HG03039 (cell line): Measurements from ENCODE around the gene ORM2.
"Not testable (repeated sequence)": the region's sequence is repeated elsewhere in the genome, so short reads cannot be mapped to it uniquely, and the experiment has no call there.

Experiments used
- ATAC-seq: cut with Tn5 transposase; IDR thresholded peaks from one replicate; pipeline ENCODE4 v1.9.1; 2021; ENCODE audit warnings: mild to moderate bottlenecking, moderate library complexity; ENCODE audit not compliant: unreplicated experiment

Gene ORM2

DNA sequence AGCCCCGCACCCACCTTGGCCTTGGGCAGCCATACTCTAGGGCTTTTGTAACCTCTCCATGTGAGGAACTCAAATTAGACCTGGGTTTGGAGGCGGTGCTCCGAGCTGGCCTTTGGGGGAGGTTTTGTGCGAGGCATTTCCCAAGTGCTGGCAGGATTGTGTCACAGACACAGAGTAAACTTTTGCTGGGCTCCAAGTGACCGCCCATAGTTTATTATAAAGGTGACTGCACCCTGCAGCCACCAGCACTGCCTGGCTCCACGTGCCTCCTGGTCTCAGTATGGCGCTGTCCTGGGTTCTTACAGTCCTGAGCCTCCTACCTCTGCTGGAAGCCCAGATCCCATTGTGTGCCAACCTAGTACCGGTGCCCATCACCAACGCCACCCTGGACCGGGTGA, at the start of gene ORM2:
Gene ORM2, plus strand, starts transcription at position 245 of the 398 bp plus-strand sequence. Its CDS starts 36 bp downstream, at position 281.
- not testable (repeated sequence) for ATAC-seq

GRCh38 chr9:114280636-114281472, 48.8 kb upstream of the ORM2 start:
- no peak for ATAC-seq

DNA sequence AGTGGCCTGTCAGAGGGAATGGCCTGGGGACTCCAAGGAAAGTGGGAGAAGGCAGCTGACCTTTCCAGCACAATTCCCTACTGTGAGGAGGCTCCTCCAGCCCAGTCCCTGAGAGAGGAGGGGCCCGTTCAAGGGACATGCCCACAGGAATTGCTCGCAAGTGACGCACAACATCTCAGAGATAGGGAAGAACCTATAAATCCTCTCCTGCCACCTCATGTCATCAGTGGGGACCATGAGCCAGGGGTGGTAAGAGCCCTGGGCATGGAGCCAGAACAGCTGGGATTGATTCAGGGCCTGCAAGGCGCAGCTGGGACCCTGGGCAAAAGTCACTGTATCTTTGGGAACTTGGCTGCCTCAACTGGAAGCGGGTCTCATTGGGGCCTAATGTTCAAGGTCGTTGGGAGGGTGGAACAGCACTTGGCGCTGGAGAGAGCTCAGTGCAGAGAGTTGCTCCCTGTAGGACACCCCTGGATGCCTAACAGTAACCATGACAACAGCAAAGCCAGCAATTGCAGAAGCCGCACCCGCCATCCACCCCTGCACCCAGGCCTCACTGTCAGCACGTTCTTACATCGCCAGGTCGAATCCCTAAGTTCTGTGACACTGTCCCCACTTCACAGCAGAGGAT, 48.1 kb upstream of the ORM2 start:
- no peak for ATAC-seq

DNA sequence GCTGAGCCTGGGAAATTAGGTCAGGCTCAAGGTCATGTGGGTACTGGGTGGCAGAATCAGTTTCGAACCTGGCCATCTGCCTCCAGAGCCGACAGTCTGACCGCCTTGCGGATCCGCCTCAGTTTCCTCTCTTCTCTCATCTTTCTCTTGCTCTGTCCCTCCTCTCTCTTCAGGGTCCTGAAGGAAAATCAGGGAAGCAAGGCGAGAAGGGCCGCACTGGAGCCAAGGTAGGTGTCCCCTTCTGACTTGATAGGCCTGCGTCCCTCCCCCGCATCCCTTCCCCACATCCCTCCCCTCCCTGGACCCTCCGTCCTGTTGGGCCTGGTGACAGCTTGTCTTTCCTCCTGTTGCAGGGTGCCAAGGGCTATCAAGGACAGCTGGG, 47.6 kb upstream of the ORM2 start:
- no peak for ATAC-seq

DNA sequence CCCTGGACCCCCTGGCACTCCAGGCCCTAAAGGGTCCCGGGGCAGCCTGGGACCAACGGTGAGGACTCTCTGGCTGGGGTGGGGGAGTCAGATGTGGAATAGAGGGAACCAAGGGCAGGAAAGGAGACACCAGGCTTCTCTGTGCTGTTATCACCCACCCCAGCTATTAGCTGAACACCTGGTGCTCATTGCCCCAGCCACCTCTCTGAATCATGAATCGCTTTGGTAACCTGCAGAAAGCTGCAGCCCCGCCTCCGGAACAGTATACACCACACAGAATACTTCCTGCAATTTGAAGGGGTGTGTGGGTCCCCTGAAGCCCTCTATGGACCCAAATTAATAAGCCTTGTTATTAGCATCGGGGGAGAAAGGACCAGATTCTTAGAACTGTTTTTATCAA, 47.2 kb upstream of the ORM2 start:
- no peak for ATAC-seq

DNA sequence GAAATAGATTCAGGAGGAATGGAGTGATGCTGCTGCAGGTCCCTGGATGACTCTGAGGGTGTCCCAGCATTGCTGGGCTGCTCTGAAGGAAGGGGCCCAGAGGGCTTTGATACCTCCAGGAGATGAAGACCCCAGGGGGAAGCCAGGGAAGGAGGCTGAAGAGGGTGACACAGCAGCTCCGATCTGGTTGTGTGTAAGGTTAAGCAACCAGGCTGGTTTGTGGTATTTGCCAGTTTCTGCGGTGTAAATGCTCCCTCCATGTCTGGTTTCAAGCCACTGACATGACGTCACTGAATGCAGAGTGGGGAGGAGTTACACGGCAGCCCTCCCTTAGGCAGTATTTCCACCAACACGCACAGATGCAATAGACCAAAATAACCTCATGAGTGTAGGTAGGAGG, 46.7 kb upstream of the ORM2 start:
- no peak for ATAC-seq

DNA sequence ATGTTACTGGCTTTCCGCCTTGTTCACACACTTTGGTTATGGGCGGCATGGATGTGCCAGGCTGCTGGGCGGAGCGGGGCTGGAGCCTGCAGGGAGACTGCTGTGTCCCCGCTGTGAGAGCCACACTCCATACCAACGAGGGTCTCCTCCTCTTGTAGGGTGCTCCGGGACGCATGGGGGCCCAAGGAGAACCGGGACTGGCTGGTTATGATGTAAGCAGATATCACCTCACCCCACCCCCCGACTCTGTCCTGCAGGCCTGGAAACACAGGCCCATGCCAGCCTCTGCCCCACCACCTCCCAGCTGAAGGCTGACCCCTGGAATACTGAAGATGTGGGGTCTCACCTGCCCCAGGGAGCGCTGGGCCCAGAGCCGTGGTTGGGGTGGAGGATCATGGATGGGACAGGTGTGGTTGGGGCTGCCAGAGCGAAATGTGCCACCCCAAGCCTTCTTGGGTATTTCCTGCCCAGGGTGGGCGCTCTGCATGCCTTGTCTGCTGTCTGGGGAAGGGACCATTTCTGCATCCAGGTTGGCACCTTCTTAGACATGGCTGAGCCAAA, 46.0 kb upstream of the ORM2 start:
- no peak for ATAC-seq

- no peak for ATAC-seq
These were observed 45.2 kb upstream of the ORM2 start for GRCh38 chr9:114284316-114285060.

GRCh38 chr9:114285166-114285867, 44.4 kb upstream of the ORM2 start:
- ATAC-seq = no peak

GRCh38 chr9:114286146-114286679, 43.5 kb upstream of the ORM2 start:
- ATAC-seq = no peak

DNA sequence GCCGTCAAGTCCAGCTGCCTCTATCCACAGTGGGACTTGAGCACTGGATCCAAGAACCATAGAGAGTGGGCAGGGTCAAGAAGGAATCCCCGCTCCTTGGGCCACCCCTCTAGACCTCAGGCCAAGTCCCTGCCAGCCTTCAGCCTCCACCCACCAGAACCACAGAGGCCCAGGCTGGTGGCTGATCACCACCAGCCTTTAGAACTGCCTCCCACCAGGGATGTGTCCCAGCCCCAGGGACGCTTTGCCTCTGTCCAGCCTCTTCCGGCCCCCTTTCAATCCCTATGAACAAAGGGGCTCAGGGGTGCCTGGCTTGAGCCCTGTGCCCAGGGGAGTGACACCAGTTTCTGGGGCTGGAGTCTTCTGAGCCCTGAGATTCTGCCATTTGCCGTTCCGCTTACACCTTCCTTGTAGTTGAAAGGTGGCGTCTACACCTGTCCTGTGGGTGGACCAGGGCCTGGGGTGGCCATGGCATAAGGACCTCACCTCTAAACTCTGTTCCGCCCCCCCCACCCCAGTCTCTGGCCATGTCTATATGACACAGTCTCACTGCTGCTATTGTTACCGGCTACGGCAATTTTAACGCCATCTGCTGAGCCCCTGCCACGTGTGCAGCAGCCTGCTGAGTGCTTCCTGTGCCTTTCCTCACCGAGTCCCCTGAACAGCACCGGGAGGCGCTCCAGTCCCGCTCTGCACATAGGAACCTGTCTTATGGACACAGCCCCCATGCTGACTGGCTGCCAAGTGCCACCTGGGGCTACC, 42.5 kb upstream of the ORM2 start:
- no peak for ATAC-seq

DNA sequence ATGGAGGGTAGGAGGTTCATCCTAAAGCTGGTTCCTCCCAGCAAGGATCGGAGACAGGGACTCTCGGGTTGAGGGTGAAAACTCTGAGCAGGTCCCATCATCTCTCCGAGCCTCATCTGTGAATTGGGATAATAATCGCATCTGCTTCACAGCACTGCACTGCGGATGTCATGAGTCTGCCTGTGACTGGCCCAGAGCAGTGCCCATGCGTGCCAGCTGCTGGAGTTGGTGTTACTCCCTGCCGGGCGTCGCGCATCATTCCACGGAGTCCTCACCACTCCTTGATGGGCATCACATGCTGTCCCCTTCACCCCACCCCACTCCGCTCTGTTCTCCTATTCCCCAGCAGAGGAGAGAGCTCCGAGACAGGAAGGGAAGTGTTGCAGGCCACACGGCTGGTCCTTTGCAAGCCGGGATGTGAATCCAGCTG, 41.9 kb upstream of the ORM2 start:
- ATAC-seq = no peak

DNA sequence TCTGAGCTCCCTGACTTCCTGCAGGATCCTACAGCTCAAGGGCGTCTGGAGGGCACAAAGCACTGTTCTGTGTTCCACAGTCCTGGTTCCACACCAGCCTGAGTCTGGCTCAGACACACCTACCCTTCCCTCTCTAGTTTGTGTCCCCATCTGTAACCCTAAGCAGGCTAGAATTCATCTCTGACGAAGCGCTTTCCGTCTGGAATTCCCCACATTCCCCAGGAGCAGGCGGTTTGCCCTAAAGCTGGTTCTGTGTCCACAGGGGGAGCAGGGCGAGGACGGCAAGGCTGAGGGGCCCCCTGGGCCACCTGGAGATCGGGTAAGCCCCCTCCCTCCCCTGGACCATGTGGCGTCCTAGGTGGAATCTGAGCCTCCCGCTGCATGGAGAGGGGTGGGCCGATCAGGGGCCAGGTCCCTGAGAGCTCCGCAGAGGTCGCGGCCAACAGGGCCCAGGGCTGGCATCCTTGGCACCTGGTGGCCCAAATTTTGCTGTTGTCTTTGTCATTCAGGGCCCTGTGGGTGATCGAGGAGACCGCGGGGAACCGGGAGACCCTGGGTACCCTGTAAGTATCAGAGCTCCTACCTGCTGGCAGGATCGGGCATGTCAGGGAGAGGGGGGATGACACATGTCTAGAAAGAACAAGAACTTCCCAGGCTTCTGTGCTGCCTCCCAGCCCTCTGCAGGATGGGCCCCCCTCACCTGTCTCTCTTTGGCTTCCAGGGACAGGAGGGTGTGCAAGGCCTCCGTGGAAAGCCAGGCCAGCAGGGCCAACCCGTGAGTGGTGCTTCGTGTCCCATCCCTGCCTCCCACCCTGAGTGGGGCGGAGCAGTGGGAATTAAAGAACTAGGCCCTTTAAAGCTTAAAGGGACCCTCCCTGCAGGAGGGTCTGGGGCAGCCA, 41.2 kb upstream of the ORM2 start:
- no peak for ATAC-seq

DNA sequence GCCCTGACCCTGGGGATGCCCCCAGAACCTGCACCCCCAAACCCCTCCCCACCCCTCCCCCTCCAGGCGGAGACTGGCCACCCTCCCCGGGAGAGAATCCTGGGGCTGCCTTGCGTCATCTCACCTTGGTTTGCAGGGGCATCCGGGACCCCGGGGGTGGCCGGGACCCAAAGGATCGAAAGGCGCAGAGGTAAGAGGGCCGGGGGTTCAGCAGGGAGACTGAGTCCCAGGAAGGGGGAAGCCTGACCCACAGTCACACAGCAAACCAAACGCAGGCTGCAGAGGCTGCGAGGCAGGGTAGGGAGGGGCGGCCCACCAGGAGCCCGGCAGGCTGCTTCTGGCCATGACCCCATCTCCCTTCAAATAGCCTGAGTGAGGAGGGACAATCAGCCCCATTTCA, 40.6 kb upstream of the ORM2 start:
- ATAC-seq = no peak

GRCh38 chr9:114289571-114290481, 39.8 kb upstream of the ORM2 start:
- ATAC-seq = no peak

DNA sequence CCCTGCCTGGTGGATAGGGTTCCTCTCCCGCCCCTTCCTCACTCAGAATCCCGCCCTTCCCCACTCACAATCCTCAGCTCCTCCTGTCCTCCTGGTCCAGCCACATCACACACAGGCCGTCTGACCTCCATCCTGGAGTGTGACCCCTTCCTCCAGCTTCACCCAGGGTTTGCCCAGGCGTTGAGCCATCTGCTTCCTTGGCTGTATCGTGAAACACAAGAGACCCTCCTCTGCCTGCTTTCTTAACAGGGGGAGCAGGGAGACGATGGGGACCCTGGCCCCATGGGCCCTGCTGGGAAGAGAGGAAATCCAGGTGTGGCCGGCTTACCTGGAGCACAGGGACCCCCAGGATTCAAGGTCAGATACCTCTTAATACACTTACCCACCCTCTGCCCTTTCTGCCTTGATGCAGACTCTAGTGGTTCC, 39.1 kb upstream of the ORM2 start:
- ATAC-seq = no peak

DNA sequence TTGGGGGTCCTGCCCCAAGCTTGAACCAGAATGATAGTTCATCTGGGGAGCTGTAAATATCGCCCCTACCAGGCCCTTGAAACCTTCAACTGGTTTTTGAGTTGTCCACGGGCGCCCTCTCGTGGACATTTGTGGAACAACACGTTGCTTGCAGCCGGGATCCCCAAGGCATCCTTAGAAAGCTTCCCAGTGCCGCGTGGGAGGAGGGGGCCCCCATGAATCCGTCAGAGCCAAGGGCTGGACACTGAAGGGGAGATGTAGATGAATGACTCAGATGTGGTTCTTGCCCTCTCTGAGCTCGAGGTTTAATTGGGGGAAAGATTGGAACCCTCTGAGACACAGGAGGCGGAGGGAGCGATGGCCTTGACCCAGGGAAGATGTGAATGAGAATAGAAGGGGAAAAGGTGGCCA, 38.6 kb upstream of the ORM2 start:
- no peak for ATAC-seq
